ENCODE data around the gene FXN. TPM values are rescaled to one million over a fixed set of nuclear protein-coding genes. Genes with fewer than 3 reads are reported as not detected.
A peak's percentile ranks its signal among the peaks of the same experiment; 100 is the strongest.

Gene FXN
- total RNA-seq, 1 donor from 2014 or later: 43.6 TPM

- Mint-ChIP-seq H3K27ac (no peak overlapping the region), H3K4me3 (no peak overlapping the region), H3K9me3 (no peaks in the 10 kb centered on the region), H3K4me1 (ENCODE audit: low read depth) (peaks cover 13% of the 10 kb centered on the region), H3K27me3 (ENCODE audit: insufficient read depth) (peaks cover 17% of the 10 kb centered on the region), H3K36me3 (ENCODE audit: low read depth) (no peaks in the 10 kb centered on the region)
- intact Hi-C loops (cut with micrococcal nuclease): no loop called here
- no peak for DNase-seq (ENCODE audit: low spot score)
These were observed 22.7 kb upstream of the FXN start for GRCh38 chr9:69012696-69013381.

- intact Hi-C loops (cut with micrococcal nuclease): no loop called here
- no peak overlapping the region for H3K27ac Mint-ChIP-seq
- H3K4me1 Mint-ChIP-seq (ENCODE audit: low read depth): peaks cover 16% of the 10 kb centered on the region
- no peaks in the 10 kb centered on the region for H3K9me3 Mint-ChIP-seq
- no peak overlapping the region for H3K4me3 Mint-ChIP-seq
- H3K27me3 Mint-ChIP-seq (ENCODE audit: insufficient read depth): peaks cover 17% of the 10 kb centered on the region
- no peak for DNase-seq (ENCODE audit: low spot score)
- no peaks in the 10 kb centered on the region for H3K36me3 Mint-ChIP-seq (ENCODE audit: low read depth)
These were observed 22.2 kb upstream of the FXN start for GRCh38 chr9:69013382-69013727.

DNA sequence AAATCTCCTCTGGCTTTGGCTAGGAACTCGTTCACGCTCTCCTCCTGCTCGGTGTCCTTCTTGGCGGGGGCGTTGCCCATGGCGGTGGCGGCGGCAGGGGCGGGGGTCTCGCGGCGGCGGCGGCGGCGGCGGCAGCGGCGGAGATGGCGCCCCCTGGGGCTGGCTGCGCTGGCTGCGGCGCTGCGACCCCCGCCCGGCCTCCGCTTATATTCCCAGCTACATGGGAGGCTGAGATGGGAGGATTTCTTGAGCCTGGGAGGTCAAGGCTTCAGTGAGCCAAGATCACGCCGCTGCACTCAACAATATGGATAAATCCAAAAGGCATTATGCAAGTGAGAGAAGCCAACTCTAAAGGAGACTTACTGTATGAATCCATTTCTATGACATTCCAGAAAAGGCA, 21.5 kb upstream of the FXN start, which contains the start of gene PRKACG:
Gene PRKACG (minus strand): TSS at position 101 of the 400 bp plus-strand sequence. CDS start 21 bp downstream, at position 80.
- no peak within 1 kb of the TSS for H3K27ac Mint-ChIP-seq

DNA sequence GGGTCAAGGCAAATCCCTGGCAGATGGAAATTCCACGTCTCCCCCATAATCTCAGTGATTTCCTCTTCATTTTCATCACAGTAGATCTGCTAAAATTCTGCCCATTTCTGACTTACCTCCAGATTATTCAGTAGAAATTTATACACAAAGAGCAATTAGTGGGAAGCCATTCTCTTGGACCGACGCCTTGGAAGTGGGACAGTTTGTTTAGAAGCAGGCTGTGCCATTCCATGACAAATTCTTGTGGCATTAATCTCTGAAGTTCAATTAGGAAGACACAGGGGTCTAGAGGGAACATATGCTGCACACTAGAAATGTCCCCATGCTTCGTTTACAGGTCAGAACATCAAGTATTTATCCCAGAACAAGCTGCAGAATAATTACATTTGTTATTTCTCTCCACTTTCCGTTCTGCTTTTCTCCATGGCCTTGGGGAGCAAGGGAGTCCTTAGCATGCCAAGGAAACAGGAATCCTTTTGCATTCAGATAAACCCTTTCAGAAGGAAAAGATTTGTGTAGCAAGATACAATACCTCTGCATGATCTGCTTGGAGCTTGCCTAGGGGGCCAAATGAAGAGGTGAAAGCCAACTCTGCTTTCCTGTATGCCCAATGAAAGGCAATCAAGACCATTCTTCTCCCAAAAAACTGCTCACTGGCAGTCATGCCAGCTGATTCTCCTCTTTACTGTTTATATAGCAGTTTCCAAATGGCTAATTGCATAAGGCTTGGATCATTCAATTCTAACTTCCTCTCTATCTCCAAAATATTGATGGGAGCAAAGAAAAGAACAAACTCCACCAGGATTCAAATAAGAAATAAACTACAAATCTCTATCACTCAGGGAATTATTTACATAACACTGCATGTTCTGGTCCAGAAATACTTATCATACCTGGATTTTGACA, 19.1 kb upstream of the FXN start:
- DNase-seq (ENCODE audit: low spot score): no peak
- H3K4me3 Mint-ChIP-seq: no peak overlapping the region
- intact Hi-C loops (cut with micrococcal nuclease): no loop called here
- no peaks in the 10 kb centered on the region for H3K9me3 Mint-ChIP-seq
- peaks cover 39% of the 10 kb centered on the region for H3K4me1 Mint-ChIP-seq (ENCODE audit: low read depth)
- H3K27ac Mint-ChIP-seq: no peak overlapping the region
- peaks cover 2% of the 10 kb centered on the region for H3K36me3 Mint-ChIP-seq (ENCODE audit: low read depth)
- H3K27me3 Mint-ChIP-seq (ENCODE audit: insufficient read depth): peaks cover 12% of the 10 kb centered on the region

More for the DNA sequence above, 21.5 kb upstream of the FXN start, which contains the start of gene PRKACG:
- Mint-ChIP-seq H3K4me1 (ENCODE audit: low read depth) (peaks cover 23% of the 10 kb centered on the region), H3K9me3 (no peaks in the 10 kb centered on the region), H3K4me3 (no peak within 1 kb of the TSS), H3K27me3 (ENCODE audit: insufficient read depth) (peaks cover 17% of the 10 kb centered on the region), H3K36me3 (ENCODE audit: low read depth) (no peaks in the 10 kb centered on the region)
- intact Hi-C loops (cut with micrococcal nuclease): no loop called here
- no peak for DNase-seq (ENCODE audit: low spot score)

- no peak overlapping the region for H3K27ac Mint-ChIP-seq
- peaks cover 32% of the 10 kb centered on the region for H3K4me1 Mint-ChIP-seq (ENCODE audit: low read depth)
- DNase-seq (ENCODE audit: low spot score): no peak
- intact Hi-C loops (cut with micrococcal nuclease): no loop called here
- no peaks in the 10 kb centered on the region for H3K9me3 Mint-ChIP-seq
- peaks cover 2% of the 10 kb centered on the region for H3K36me3 Mint-ChIP-seq (ENCODE audit: low read depth)
- H3K27me3 Mint-ChIP-seq (ENCODE audit: insufficient read depth): peaks cover 1% of the 10 kb centered on the region
- H3K4me3 Mint-ChIP-seq: no peak overlapping the region
These were observed 16.8 kb upstream of the FXN start for GRCh38 chr9:69018737-69019136.

- DNase-seq (ENCODE audit: low spot score): peak; percentile 14
These were observed 15.7 kb upstream of the FXN start for GRCh38 chr9:69019808-69020207.

GRCh38 chr9:69020301-69021145, 15.0 kb upstream of the FXN start:
- peaks cover 38% of the 10 kb centered on the region for H3K4me1 Mint-ChIP-seq (ENCODE audit: low read depth)
- no peaks in the 10 kb centered on the region for H3K9me3 Mint-ChIP-seq
- peaks cover 1% of the 10 kb centered on the region for H3K27me3 Mint-ChIP-seq (ENCODE audit: insufficient read depth)
- no peak overlapping the region for H3K27ac Mint-ChIP-seq
- intact Hi-C loops (cut with micrococcal nuclease): no loop called here
- DNase-seq (ENCODE audit: low spot score): no peak
- H3K4me3 Mint-ChIP-seq: no peak overlapping the region
- peaks cover 4% of the 10 kb centered on the region for H3K36me3 Mint-ChIP-seq (ENCODE audit: low read depth)

More at GRCh38 chr9:69019808-69020207, 15.7 kb upstream of the FXN start:
- H3K36me3 Mint-ChIP-seq (ENCODE audit: low read depth): peaks cover 4% of the 10 kb centered on the region
- peak overlapping the region; percentile 15 for H3K4me3 Mint-ChIP-seq
- intact Hi-C loops (cut with micrococcal nuclease): no loop called here
- no peaks in the 10 kb centered on the region for H3K9me3 Mint-ChIP-seq
- peaks cover 1% of the 10 kb centered on the region for H3K27me3 Mint-ChIP-seq (ENCODE audit: insufficient read depth)
- peaks cover 38% of the 10 kb centered on the region for H3K4me1 Mint-ChIP-seq (ENCODE audit: low read depth)
- H3K27ac Mint-ChIP-seq: no peak overlapping the region

- no peak for DNase-seq (ENCODE audit: low spot score)
- Mint-ChIP-seq H3K4me1 (ENCODE audit: low read depth) (peaks cover 48% of the 10 kb centered on the region), H3K9me3 (no peaks in the 10 kb centered on the region), H3K27ac (no peak overlapping the region), H3K36me3 (ENCODE audit: low read depth) (peaks cover 4% of the 10 kb centered on the region), H3K4me3 (no peak overlapping the region), H3K27me3 (ENCODE audit: insufficient read depth) (peaks cover 1% of the 10 kb centered on the region)
- intact Hi-C loops (cut with micrococcal nuclease): no loop called here
These were observed 11.9 kb upstream of the FXN start for GRCh38 chr9:69023650-69024049.

GRCh38 chr9:69027355-69028097, 8.0 kb upstream of the FXN start:
- peak; percentile 32 for DNase-seq (ENCODE audit: low spot score)
- Mint-ChIP-seq H3K27ac (peak overlapping the region; percentile 18), H3K4me1 (ENCODE audit: low read depth) (peaks cover 51% of the 10 kb centered on the region), H3K9me3 (peaks cover 6% of the 10 kb centered on the region), H3K36me3 (ENCODE audit: low read depth) (peaks cover 2% of the 10 kb centered on the region), H3K4me3 (no peak overlapping the region), H3K27me3 (ENCODE audit: insufficient read depth) (peaks cover 1% of the 10 kb centered on the region)
- intact Hi-C loops (cut with micrococcal nuclease): loop anchor here (1.0 to 5.0 kb wide), 8 partner anchors 28 to 443 kb away; partner anchors contain the start of gene PIP5K1B

DNA sequence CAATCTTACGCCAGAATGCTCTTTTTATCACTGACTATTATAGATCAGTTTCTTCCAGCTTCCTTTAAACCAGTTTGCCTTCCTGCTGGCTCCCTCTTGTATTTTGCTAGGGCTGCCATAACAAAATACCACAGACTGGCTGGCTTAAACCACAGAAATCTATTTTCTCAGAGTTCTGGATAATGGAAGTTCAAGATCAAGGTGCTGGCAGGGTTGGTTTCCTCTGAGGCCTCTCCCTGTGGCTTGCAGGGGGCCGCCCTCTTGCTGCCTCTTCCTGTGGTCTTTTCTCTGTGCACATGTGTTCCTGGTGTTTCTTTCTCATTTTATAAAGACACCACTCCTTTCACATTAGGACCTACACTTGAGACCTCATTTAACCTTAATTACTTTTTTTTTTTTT, 6.8 kb upstream of the FXN start:
- H3K27ac Mint-ChIP-seq: peak overlapping the region; percentile 70
- intact Hi-C loops (cut with micrococcal nuclease): loop anchor here (5.0 kb wide), 2 partner anchors 81 to 226 kb away; no protein-coding TSS in a partner anchor
- peak; percentile 46 for DNase-seq (ENCODE audit: low spot score)
- peak overlapping the region; percentile 37 for H3K4me3 Mint-ChIP-seq
- no peaks in the 10 kb centered on the region for H3K27me3 Mint-ChIP-seq (ENCODE audit: insufficient read depth)
- H3K9me3 Mint-ChIP-seq: peaks cover 6% of the 10 kb centered on the region
- peaks cover 45% of the 10 kb centered on the region for H3K4me1 Mint-ChIP-seq (ENCODE audit: low read depth)
- peaks cover 2% of the 10 kb centered on the region for H3K36me3 Mint-ChIP-seq (ENCODE audit: low read depth)

DNA sequence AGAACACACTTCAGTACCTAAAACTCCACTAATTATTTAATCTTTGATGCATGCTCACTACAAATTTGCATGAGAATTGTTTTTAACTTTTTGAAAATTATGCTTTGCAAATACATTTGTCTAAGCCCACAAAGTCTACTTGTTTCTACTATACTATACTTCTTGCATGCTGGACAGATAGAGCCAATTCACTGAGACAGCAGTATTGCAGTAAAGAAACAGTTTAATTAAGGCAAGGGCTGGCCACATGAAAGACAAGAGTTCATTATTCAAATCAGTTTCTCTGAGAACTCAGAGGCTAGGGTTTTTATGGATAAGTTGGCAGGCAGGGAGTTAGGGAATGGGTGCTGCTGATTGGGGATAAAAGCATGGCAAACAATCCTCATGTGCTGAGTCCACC, 6.0 kb upstream of the FXN start:
- Mint-ChIP-seq H3K27ac (no peak overlapping the region), H3K36me3 (ENCODE audit: low read depth) (no peaks in the 10 kb centered on the region), H3K9me3 (peaks cover 6% of the 10 kb centered on the region), H3K4me1 (ENCODE audit: low read depth) (peaks cover 39% of the 10 kb centered on the region), H3K4me3 (no peak overlapping the region), H3K27me3 (ENCODE audit: insufficient read depth) (no peaks in the 10 kb centered on the region)
- intact Hi-C loops (cut with micrococcal nuclease): loop anchor here (5.0 kb wide), 2 partner anchors 82 to 227 kb away; no protein-coding TSS in a partner anchor
- DNase-seq (ENCODE audit: low spot score): no peak

Measured in activated T-helper 1 cell treated with anti-CD3 and anti-CD28 coated beads, Interleukin-12 subunit alpha, Interleukin-12 subunit beta, Interleukin-2, Interleukin-4 antibody, amounts not matched to agents 30 ng/mL and 10 ng/mL and 1 ng/mL, durations not matched to agents 14 hours and 24 hours and 36 hours (primary cell).